ENCODE measurements around the gene SNRNP48. TPM values are rescaled to one million over a fixed set of nuclear protein-coding genes. Genes with fewer than 3 reads are reported as not detected.

The SNRNP48 gene
- total and polyA plus RNA-seq, 4 experiments from 2014 or later: 5.4 to 24.4 (median 17.5) TPM

DNA sequence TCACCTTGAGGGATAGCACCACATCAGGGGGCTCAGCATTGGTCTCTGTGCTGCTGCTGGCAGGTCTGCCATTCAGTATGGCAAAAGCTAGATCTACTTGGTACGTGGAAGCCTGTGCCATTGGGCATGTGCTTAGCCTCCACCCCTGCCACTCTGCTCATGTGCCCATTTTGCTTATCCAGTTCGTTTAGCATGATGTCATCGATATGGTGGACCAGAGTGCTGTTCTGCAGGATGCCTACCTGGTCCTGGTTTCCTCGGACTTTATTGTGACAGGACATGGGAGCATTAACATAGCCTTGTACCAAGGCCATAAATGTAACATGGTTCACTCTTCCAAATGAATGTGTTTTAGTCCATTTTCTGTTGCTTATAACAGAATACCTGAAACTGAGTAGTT, 68.5 kb downstream of the SNRNP48 start:
- no peaks in the 10 kb centered on the region for H3K36me3 ChIP-seq (ENCODE audit: insufficient read depth, low read length)
- peaks cover 9 to 30% of the 10 kb centered on the region in 2 donors for H3K27me3 Mint-ChIP-seq
- H3K27ac Mint-ChIP-seq: no peak overlapping the region
- DNase-seq: no peak
- no peaks in the 10 kb centered on the region for H3K36me3 Mint-ChIP-seq
- intact Hi-C loops (cut with micrococcal nuclease): no loop called here
- no peaks in the 10 kb centered on the region for H3K27me3 ChIP-seq (ENCODE audit: insufficient read depth, low read length)
- H3K9me3 Mint-ChIP-seq: peaks cover 0 to 2% (median 0%) of the 10 kb centered on the region in 8 donors
- H3K9me3 ChIP-seq (ENCODE audit: control insufficient read depth in 1 of 2, low read length in 2 of 2): no peaks in the 10 kb centered on the region
- no peak overlapping the region for H3K4me3 ChIP-seq (ENCODE audit: low read length in 2 of 2)
- H3K4me1 ChIP-seq (ENCODE audit: insufficient read depth, low read length): no peaks in the 10 kb centered on the region
- ChIA-PET POLR2A (ENCODE audit: partially characterized antibody) (no interaction called here), CTCF (ENCODE audit: partially characterized antibody) (no interaction called here)
- no peaks in the 10 kb centered on the region for H3K4me1 Mint-ChIP-seq
- no peak overlapping the region for H3K4me3 Mint-ChIP-seq
- H3K27ac ChIP-seq (ENCODE audit: low read depth, low read length): no peak overlapping the region

DNA sequence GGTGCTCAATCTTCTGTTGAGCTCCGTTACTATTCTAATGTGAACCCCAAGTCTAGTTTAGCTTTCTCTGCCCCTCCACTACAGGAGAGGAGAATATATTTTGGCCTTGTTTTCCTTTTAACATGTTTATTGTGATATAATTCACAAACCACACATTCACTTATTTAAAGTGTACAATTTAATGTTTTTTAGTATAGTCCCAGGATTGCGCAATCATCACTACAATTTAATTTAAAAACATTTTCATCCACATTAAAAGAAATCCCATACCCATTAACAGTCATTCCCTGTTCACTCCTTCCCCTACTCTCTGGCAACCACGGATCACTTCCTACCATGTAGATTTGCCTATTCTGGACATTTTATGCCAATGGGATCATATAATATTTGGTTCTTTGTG, 71.4 kb downstream of the SNRNP48 start:
- Mint-ChIP-seq H3K36me3 (no peaks in the 10 kb centered on the region), H3K9me3 (peaks cover 0 to 3% (median 0%) of the 10 kb centered on the region in 8 donors), H3K27ac (peak overlapping the region in 1 of 7 donors; percentile 48), H3K4me3 (no peak overlapping the region), H3K4me1 (no peaks in the 10 kb centered on the region), H3K27me3 (peaks cover 7 to 26% of the 10 kb centered on the region in 2 donors)
- ChIA-PET POLR2A (ENCODE audit: partially characterized antibody) (no interaction called here), CTCF (ENCODE audit: partially characterized antibody) (no interaction called here)
- Histone ChIP-seq H3K4me1 (ENCODE audit: insufficient read depth, low read length) (no peaks in the 10 kb centered on the region), H3K27ac (ENCODE audit: low read depth, low read length) (no peak overlapping the region), H3K27me3 (ENCODE audit: insufficient read depth, low read length) (no peaks in the 10 kb centered on the region), H3K9me3 (ENCODE audit: control insufficient read depth in 1 of 2, low read length in 2 of 2) (no peaks in the 10 kb centered on the region), H3K4me3 (ENCODE audit: low read length in 2 of 2) (no peak overlapping the region), H3K36me3 (ENCODE audit: insufficient read depth, low read length) (no peaks in the 10 kb centered on the region)
- intact Hi-C loops (cut with micrococcal nuclease): no loop called here
- no peak for DNase-seq

Other genes starting within 250 kb of the SNRNP48 start
- gene CAGE1, start 200.5 kb upstream of the SNRNP48 start, total RNA-seq: under 1 TPM; 0.17 to 0.33 TPM
- under 1 TPM in 1 of 2 donors, not detected in 1; 0.05 TPM for gene CAGE1, start 200.5 kb upstream of the SNRNP48 start, polyA plus RNA-seq
- gene RIOK1, start 200.4 kb upstream of the SNRNP48 start, total RNA-seq: 10 to 100 TPM; 22.4 to 26.1 TPM
- gene RIOK1, start 200.4 kb upstream of the SNRNP48 start, polyA plus RNA-seq: 10 to 100 TPM; 19.1 to 23.2 TPM
- gene DSP, start 48.5 kb upstream of the SNRNP48 start, total RNA-seq: not detected
- gene DSP, start 48.5 kb upstream of the SNRNP48 start, polyA plus RNA-seq: not detected
- gene BMP6, start 135.9 kb downstream of the SNRNP48 start, total RNA-seq: not detected
- under 1 TPM in 1 of 2 donors, not detected in 1; 0.06 TPM for gene BMP6, start 135.9 kb downstream of the SNRNP48 start, polyA plus RNA-seq